B cell (primary cell): Measurements from ENCODE around the gene TULP3.
"Not testable (repeated sequence)": the region's sequence is repeated elsewhere in the genome, so short reads cannot be mapped to it uniquely, and the experiment has no call there.

ENCODE experiments used
- EZH2 ChIP-seq: IDR thresholded peaks from 2 replicates; pipeline ENCODE4 v1.6.1; 2012; ENCODE audit warnings: borderline replicate concordance, low read depth, mild to moderate bottlenecking, moderate library complexity, low read length; ENCODE audit not compliant: insufficient read depth, poor library complexity, severe bottlenecking
- TF ChIP-seq, protein P1 (sequence below): fragments of 200-600 bp; IDR thresholded peaks from one replicate; pipeline ENCODE4 v1.8.0; 2022; ENCODE audit warnings: antibody characterized with exemption, mild to moderate bottlenecking

DNA sequence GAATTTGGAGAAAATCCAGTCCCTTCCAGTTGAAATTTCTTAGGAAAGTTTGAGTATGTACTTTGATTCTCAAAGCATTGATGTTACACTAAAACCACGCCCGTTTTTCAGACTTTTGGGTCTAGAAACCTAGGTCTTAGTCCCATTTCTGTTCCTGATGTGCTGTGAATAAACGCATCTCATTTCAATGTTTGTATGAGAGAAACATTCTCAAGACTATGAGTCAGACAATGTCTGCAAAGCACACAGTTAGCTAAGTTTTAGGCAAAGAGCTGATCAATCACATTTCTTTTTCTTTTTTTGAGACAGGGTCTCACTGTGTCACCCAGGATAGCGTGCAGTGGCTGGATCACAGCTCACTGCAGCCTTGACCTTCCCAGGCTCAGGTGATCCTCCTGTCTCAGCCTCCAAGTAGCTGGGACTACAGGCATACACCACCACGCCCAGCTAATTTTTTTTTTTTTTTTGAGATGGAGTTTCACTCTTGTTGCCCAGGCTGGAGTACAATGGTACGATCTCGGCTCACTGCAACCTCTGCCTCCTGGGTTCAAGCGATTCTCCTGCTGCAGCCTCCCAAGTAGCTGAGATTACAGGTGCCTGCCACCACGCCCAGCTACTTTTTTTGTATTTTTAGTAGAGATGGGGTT lies 21.6 kb upstream of the TULP3 start:
- TF ChIP-seq, protein P1, sequence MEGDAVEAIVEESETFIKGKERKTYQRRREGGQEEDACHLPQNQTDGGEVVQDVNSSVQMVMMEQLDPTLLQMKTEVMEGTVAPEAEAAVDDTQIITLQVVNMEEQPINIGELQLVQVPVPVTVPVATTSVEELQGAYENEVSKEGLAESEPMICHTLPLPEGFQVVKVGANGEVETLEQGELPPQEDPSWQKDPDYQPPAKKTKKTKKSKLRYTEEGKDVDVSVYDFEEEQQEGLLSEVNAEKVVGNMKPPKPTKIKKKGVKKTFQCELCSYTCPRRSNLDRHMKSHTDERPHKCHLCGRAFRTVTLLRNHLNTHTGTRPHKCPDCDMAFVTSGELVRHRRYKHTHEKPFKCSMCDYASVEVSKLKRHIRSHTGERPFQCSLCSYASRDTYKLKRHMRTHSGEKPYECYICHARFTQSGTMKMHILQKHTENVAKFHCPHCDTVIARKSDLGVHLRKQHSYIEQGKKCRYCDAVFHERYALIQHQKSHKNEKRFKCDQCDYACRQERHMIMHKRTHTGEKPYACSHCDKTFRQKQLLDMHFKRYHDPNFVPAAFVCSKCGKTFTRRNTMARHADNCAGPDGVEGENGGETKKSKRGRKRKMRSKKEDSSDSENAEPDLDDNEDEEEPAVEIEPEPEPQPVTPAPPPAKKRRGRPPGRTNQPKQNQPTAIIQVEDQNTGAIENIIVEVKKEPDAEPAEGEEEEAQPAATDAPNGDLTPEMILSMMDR = not testable (repeated sequence)
- TF ChIP-seq EZH2 = not testable (repeated sequence)
